NCI-H2107 treated with DMSO at 0.1 percent for 48 hours (cell line): Measurements from ENCODE around the gene SLC25A21.

Source experiments
- DNase-seq: peaks from one replicate; lab custom pipeline; 2025; ENCODE audit not compliant: unreplicated experiment; lab: John Stamatoyannopoulos, UW

The SLC25A21 gene

GRCh38 chr14:37048666-37049071 is 123.7 kb downstream of the SLC25A21 start:
- no peak for DNase-seq

GRCh38 chr14:37047996-37048395 is 124.4 kb downstream of the SLC25A21 start:
- DNase-seq, result no peak

GRCh38 chr14:37047226-37047625 is 125.2 kb downstream of the SLC25A21 start:
- no peak for DNase-seq

DNA sequence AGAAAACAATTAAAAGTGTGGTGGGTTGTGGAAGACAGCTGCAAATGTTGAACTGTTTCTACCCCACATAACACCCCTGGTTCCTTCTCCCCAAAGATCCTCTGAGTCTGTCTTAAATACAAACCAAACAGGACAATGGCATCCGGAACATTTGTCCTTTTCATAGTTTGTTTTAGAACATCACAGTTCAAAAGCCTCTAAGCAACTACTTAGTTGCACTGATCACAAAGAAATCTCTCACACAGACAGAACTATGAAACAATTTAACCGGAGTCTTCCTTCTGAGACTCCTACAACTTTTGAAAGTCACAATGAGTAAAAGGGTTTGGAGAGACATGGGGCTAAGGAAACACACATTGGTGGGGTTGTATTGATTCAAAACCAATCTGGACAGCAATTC is 125.6 kb downstream of the SLC25A21 start:
- no peak for DNase-seq

DNA sequence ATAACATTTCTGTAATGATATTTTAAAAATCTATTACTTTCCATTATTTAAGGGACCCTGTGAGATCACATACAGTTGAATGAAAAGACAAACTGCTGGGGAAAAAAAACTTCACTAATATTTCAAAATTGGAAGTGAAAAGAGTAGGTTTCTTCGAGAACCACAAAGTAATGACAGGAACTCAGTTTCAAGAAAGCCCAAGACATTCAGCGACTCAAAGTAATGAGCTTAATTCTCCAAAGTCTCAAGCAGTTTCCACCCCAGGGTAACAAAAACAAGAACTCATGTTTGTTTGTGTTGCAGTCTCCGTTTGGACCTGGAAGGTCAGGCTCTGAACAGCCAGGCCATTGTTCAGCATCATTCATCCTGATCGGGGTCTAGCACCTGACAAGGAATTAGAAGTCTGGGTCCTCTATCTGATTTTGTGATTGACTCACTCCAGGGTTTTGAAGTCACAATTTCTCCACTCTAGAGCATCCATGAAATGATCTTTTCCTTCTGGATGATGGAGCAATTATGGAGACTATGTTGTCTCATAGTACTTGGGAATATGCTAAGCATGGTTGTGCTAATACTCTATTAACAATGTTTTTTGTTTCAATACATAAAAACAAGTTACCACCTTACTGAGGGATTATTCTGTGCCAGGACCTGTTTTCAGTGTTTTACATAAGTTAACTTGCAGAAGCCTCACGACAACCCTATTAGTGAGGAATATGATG is 126.9 kb downstream of the SLC25A21 start:
- DNase-seq, result no peak

- DNase-seq, result no peak
Measured at GRCh38 chr14:37037636-37038387, 134.6 kb downstream of the SLC25A21 start.

DNA sequence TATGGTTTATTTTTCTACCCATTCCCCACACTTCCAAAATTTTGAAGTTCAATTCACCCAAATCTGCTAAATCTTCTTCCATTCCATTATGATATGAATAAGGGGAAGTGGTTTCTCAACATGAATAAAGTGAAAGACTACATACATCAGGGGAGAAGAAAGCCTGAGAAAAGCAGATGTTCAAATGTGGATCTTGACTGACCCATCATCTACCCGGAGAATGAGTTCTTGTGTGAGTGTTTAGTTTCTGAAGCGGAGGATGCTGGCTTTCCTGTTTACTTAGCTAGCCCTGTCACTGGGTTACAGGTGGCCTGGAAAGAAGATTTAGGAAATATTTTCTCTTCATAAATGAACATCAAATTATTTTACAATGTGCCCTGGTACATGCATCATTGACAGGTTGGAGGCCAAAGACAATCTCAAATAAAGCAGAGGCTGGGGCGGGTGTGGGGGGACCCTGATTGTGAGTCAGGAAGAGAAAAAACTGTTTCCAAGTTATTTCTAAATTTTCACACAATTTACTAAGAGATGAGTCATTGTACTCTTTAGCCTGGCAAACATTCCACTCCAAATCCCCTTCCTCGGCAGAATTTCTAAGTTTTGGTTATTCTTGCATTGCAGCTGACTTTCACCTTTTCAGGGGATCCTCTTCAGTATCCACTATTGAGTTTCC is 135.6 kb downstream of the SLC25A21 start:
- DNase-seq, result no peak

DNA sequence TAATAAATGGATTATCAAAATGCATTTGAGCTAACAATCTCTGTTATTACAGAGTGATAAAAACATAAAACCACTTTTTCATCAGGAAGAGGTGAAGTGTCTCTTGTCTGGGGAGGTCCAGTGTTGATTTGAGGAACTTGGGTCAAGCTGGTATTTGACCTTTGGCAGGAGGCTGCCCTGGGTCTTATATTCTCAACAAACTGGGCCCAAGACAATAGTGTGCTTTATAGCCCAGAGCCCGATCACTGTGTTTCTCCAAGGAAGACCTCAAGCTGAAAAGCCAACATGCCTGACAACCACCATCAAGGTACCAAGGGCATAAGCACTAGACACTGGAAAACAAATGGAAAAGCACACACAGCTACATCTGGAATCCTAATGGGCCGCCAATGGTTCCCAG is 137.0 kb downstream of the SLC25A21 start:
- DNase-seq, result no peak

- no peak for DNase-seq
Measured at GRCh38 chr14:37034410-37035285, 137.8 kb downstream of the SLC25A21 start.

DNA sequence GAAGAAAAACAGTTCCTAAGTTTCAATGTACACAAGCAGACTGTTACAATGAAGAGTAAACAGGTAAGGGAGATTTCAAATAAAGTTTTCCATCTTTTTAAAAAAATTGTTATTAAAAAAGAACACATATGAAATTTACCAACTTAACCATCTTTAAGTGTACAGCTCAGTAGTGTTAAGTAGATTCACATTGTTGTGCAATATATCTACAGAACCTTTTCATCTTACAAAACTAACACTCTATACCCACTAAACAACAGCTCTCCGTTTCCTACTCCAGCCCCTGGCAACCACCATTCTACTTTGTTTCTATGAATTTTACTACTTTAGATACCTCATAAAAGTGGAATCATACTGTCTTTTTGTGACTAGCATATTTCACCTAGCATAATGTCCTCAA is 139.5 kb downstream of the SLC25A21 start:
- DNase-seq, result no peak

DNA sequence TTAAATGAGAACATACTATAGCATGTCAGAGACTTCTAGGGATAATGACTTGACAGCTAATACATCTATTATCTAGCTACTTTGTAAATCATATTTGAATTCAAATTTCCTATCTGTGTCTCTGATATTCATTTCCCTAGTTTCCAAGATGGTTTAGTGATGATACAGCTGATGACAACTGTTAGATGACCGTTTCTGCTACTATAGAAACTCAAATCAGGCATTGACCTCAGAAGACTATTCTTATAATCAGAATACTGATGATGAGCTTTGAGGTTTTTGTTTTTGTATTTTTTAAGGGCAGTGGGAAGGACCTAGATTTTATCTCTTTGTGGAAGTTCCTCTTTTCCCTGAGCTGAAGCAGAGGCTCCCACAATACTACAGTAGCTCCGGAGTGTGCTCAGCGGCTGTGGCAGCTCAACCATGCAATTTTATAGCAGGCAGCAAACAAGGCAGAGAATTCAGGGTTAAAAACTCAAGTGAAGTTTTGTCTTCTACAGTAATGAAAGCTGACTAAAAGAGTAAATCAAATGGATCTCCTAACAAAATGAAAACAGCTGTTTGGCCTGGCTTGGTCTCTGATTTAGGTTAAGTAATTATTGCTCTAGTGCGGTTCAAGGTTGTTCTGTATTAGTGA is 145.1 kb downstream of the SLC25A21 start:
- DNase-seq, result no peak

DNA sequence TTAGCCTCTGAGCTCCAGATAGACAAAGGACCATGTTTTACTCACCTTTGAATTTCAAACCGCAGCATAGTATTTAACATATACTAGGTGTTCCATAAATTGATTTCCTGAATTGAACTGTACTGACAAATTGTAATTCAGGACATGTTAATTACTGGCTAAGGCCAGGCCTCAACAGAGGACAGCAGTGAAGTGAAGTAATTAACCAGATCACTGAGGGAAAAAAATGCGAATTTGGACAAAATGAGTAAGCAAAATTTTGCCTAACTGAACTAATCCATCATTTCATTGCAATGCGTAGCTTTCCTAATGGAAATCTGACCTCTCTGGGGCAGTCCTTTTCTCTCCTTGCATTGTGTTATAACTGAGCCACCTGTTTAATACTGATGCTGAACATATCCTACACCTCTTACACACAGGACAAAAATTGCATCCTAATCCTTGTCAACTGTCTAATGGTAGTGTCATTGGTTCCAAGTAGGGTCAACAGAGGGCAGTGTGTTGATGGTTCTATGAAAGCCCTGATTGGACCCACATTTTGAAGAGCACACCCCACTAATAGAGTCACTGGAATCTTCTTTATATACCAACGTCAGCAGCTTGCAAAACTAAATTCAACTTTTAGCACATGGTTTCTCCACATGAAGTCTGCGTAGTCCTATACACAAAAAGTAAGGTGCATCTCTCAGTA is 148.4 kb downstream of the SLC25A21 start:
- no peak for DNase-seq

DNA sequence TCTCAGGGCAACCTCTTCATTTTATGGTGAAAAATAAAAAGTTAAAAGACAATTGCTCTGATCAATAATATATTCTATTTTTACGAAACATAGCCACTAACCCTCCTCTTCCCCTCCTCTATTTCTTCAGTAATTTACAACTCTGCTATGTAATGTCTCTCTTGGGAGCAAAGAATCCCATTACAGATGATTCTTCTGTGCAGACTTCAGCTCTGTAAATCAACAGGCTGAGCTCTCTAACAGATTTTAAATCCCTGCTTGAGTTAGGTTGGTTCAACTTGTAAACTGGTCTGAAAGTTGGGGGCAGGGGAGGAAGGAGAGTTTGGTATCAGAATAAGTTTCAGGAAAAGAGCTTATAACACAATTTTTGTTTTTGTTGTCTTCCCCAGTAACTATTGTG is 151.0 kb downstream of the SLC25A21 start:
- no peak for DNase-seq

DNA sequence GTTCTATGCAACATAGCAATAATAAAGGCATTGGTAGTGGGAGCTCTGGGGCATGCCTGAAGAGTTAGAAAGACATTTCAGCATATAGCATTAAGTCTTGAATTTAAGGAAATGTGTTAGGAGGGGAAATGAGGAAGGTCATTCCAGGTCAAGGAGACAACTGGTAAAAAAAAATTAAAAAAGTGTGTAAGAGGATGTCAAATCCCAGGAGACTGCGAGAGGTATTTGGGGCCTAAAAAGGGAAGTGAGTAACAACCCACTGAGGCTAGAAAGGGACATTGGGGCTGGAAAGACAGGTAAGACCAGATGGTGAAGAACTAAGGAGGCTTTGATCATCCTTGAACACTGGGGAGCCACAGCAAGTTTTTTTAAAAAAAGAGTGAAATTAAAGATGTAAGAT is 152.9 kb downstream of the SLC25A21 start:
- DNase-seq, result no peak

DNA sequence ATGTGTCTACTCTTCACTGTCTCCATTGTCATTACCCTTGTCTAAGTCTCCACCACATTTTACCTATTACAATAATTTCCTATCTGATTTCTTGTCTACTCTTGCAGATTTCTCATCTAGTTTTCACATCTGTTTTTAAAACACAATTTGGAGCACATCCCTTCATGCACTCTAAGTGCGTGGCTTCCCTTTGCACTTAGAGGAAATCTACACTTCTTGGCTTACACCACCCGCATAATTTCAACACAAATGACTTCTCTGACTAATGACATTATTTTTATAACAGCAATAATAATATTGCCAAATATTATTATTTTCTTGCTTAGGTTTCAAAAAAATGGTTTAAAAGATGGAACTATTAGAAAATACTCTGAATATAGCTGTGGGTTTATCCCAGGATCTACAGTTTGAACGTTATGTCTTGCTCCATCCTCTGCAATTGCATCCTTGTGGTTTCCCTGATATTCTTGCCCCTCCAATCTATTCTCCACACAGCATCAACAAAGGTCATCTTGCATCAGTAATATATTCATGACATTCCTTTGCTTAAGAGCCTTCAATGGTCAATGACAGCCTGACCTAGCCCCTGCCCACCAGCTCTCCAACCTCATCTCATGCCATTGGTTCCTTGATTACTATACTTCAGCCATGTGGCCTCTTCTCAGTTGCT is 153.7 kb downstream of the SLC25A21 start:
- DNase-seq, result no peak

GRCh38 chr14:37013078-37013477 is 159.3 kb downstream of the SLC25A21 start:
- DNase-seq, result peak; percentile 24

DNA sequence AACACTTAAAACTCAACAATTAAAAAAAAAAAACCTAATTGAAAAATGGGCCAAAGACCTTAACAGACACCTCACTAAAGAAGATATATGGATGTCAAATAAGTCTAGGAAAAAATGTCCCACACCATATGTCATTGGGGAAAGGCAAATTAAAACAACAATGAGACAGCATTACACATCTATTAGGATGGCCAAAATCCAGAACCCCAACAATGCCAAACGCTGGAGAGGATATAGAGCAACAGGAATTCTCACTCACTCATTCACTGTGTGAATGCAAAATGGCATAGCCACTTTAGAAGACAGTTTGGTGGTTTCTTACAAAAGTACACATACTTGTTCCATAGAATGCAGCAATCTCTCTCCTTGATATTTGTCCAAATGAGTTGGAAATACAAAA is 173.7 kb downstream of the SLC25A21 start:
- DNase-seq, result no peak

GRCh38 chr14:36997843-36998242 is 174.6 kb downstream of the SLC25A21 start:
- no peak for DNase-seq

GRCh38 chr14:36996857-36997590 is 175.4 kb downstream of the SLC25A21 start:
- DNase-seq, result no peak
